ENCODE data around the gene MAST4.

Gene MAST4

DNA sequence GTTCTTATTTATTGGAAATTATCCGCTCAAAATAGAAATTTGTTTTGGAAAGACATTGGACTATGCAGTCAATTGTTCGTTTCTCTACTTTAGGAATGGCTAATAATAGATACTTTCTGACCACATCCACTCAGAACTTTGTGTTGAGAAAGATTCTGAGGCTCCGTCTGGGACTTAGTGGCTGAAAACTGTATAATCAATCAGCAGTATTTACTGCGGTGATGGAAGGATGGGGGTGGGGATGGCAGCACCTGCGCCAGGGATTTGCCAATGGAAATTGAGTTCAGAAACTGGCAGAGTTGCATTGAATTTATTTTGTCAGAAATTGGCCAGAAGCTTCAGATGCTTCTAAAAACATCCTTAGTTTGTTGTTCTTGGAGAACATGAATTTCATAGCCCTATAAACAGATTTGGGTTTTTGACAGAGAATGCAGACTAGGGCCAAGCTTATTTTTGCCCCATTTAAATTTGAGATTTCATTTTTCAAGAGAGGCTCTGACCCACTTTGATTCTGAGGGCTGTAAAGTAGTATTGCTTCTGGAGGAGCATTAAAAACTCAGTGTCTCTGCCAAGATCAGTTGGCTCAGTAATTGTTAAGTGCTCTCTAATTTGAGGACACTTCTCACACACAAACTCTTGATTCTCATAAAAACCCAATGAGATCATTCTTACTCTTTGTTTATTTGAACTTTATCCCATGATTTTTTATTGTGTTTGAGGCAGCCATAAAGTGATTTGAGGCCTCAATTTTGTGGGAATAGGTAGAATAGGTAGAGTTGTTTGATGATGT lies 385.3 kb downstream of the MAST4 start:
- Histone ChIP-seq H4K20me1 (ENCODE audit: insufficient read depth, low read length) (no peaks in the 10 kb centered on the region), H3K4me3 (ENCODE audit: low read length) (no peak overlapping the region), H3K9me2 (replicated peaks; ENCODE audit: insufficient read depth, low read length) (no peaks in the 10 kb centered on the region), H3K27me3 (replicated peaks; ENCODE audit: insufficient read depth, low read length) (no peaks in the 10 kb centered on the region), H3K79me2 (ENCODE audit: low read length) (no peaks in the 10 kb centered on the region), H3K27ac (ENCODE audit: low read length) (no peak overlapping the region), H3F3A (ENCODE audit: insufficient read depth, low read length) (no peaks in the 10 kb centered on the region), H3K9me3 (replicated peaks; ENCODE audit: insufficient read depth, low read length) (no peaks in the 10 kb centered on the region), H3K9ac (ENCODE audit: low read length) (no peak overlapping the region), H3K4me2 (ENCODE audit: low read depth, low read length) (no peak overlapping the region), H3K4me1 (ENCODE audit: low read length) (no peaks in the 10 kb centered on the region), H2AFZ (ENCODE audit: low read length) (no peak overlapping the region), H3K36me3 (replicated peaks; ENCODE audit: insufficient read depth, low read length) (no peaks in the 10 kb centered on the region)
- TF ChIP-seq EZH2phosphoT487 (IDR thresholded peaks at IDR 0.05; ENCODE audit: low read length) (no peak), CTCF (IDR thresholded peaks at IDR 0.05; ENCODE audit: low read length) (no peak), EZH2 (optimal IDR thresholded peaks at IDR 0.05; ENCODE audit: low read depth, low read length) (no peak)
- no peak for DNase-seq

GRCh38 chr5:66982056-66982387 lies 385.8 kb downstream of the MAST4 start:
- H3K79me2 ChIP-seq (ENCODE audit: low read length): no peaks in the 10 kb centered on the region
- H3K4me3 ChIP-seq (ENCODE audit: low read length): no peak overlapping the region
- no peaks in the 10 kb centered on the region for H3K4me1 ChIP-seq (ENCODE audit: low read length)
- no peak overlapping the region for H3K4me2 ChIP-seq (ENCODE audit: low read depth, low read length)
- no peak overlapping the region for H2AFZ ChIP-seq (ENCODE audit: low read length)
- no peaks in the 10 kb centered on the region for H3K9me2 ChIP-seq (replicated peaks; ENCODE audit: insufficient read depth, low read length)
- no peaks in the 10 kb centered on the region for H3K27me3 ChIP-seq (replicated peaks; ENCODE audit: insufficient read depth, low read length)
- TF ChIP-seq EZH2 (optimal IDR thresholded peaks at IDR 0.05; ENCODE audit: low read depth, low read length) (no peak), CTCF (IDR thresholded peaks at IDR 0.05; ENCODE audit: low read length) (no peak), EZH2phosphoT487 (IDR thresholded peaks at IDR 0.05; ENCODE audit: low read length) (no peak)
- no peak for DNase-seq
- no peaks in the 10 kb centered on the region for H3K9me3 ChIP-seq (replicated peaks; ENCODE audit: insufficient read depth, low read length)
- H3F3A ChIP-seq (ENCODE audit: insufficient read depth, low read length): no peaks in the 10 kb centered on the region
- no peaks in the 10 kb centered on the region for H4K20me1 ChIP-seq (ENCODE audit: insufficient read depth, low read length)
- H3K36me3 ChIP-seq (replicated peaks; ENCODE audit: insufficient read depth, low read length): no peaks in the 10 kb centered on the region
- no peak overlapping the region for H3K9ac ChIP-seq (ENCODE audit: low read length)
- no peak overlapping the region for H3K27ac ChIP-seq (ENCODE audit: low read length)

DNA sequence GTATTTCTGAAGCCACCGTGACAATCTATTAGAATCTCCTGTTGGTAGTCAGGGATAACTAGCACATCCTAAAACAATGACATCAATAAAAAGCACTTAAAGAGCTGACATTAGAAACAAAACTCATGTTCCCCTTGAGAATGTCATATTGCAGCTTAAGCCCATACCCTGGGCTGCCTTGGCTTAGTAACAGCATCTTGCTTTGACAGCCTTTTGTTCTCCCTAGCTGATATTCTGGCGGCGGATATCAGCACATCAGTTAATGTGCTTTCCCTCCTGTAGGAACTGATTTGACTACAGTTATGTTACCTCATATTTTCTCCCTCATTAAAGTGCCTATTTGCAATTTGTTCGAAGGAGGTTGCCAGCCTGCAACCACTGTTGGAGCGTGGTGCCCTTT lies 386.3 kb downstream of the MAST4 start:
- Histone ChIP-seq H3K9me3 (replicated peaks; ENCODE audit: insufficient read depth, low read length) (no peaks in the 10 kb centered on the region), H3K4me2 (ENCODE audit: low read depth, low read length) (no peak overlapping the region), H3K4me1 (ENCODE audit: low read length) (no peaks in the 10 kb centered on the region), H3K4me3 (ENCODE audit: low read length) (no peak overlapping the region), H3K9ac (ENCODE audit: low read length) (no peak overlapping the region), H2AFZ (ENCODE audit: low read length) (no peak overlapping the region), H3K27ac (ENCODE audit: low read length) (no peak overlapping the region), H3K79me2 (ENCODE audit: low read length) (no peaks in the 10 kb centered on the region), H3K27me3 (replicated peaks; ENCODE audit: insufficient read depth, low read length) (no peaks in the 10 kb centered on the region), H3K36me3 (replicated peaks; ENCODE audit: insufficient read depth, low read length) (no peaks in the 10 kb centered on the region), H4K20me1 (ENCODE audit: insufficient read depth, low read length) (no peaks in the 10 kb centered on the region), H3K9me2 (replicated peaks; ENCODE audit: insufficient read depth, low read length) (no peaks in the 10 kb centered on the region), H3F3A (ENCODE audit: insufficient read depth, low read length) (no peaks in the 10 kb centered on the region)
- no peak for DNase-seq
- no peak for TF ChIP-seq CTCF (IDR thresholded peaks at IDR 0.05; ENCODE audit: low read length)
- TF ChIP-seq EZH2phosphoT487 (IDR thresholded peaks at IDR 0.05; ENCODE audit: low read length): no peak
- no peak for TF ChIP-seq EZH2 (optimal IDR thresholded peaks at IDR 0.05; ENCODE audit: low read depth, low read length)

All from MM.1S (cell line).